Lower lobe of right lung (tissue), 2 donors: Measurements from ENCODE around the gene CX3CR1. TPM values are rescaled to one million over a fixed set of nuclear protein-coding genes. Genes with fewer than 3 reads are reported as not detected.
"Not testable (repeated sequence)": the region's sequence is repeated elsewhere in the genome, so short reads cannot be mapped to it uniquely, and the experiment has no call there.

ENCODE experiments used
- ATAC-seq, 2 donors: fragments of 200-7000 bp; cut with Tn5 transposase; one replicate each; pipeline ENCODE4 v1.9.1; 2020 to 2022; ENCODE audit warnings: mild to moderate bottlenecking in 2 of 2, moderate library complexity in 2 of 2
- DNase-seq: peaks from one replicate; pipeline ENCODE4 v3.0.0-alpha.2; 2020
- H3K27ac ChIP-seq: fragments of 200-600 bp; one replicate; pipeline ENCODE4 v1.8.0; 2022
- H3K27me3 ChIP-seq: fragments of 200-600 bp; one replicate; pipeline ENCODE4 v1.8.0; 2022; ENCODE audit warnings: low read depth
- H3K36me3 ChIP-seq: fragments of 200-600 bp; one replicate; pipeline ENCODE4 v1.8.0; 2022; ENCODE audit warnings: mild to moderate bottlenecking
- H3K4me1 ChIP-seq: fragments of 200-600 bp; one replicate; pipeline ENCODE4 v1.8.0; 2022
- H3K4me3 ChIP-seq: fragments of 200-600 bp; one replicate; pipeline ENCODE4 v1.8.0; 2022; ENCODE audit warnings: mild to moderate bottlenecking
- H3K9me3 ChIP-seq: fragments of 200-600 bp; one replicate; pipeline ENCODE4 v1.8.0; 2022
- CTCF ChIP-seq: fragments of 200-600 bp; IDR thresholded peaks from one replicate; pipeline ENCODE4 v1.8.0; 2022; ENCODE audit warnings: antibody characterized with exemption, mild to moderate bottlenecking
- intact Hi-C: fragments of 100-400 bp; cut with DNase I; formaldehyde crosslinking; loops from one replicate; pipeline ENCODE4 v1.11.0; 2022
- total RNA-seq: library from RNA; stranded (reverse); fragmentation: NEBNext Ultra II Directional; extraction: Animal tissue kit (Norgen Biotek cat#: 25700); gene quantifications from one replicate; pipeline ENCODE4 v1.2.1, GENCODE V29; 2021
- donor health status: DM: no; HTN: yes; CAD: no; lungs with severe emphysema.

The CX3CR1 gene
- total RNA-seq, 1 donor from 2014 or later = 14.1 TPM

GRCh38 chr3:39241561-39241960 is 38.3 kb downstream of the CX3CR1 start:
- H3K9me3 ChIP-seq = no peaks in the 10 kb centered on the region
- no peak for DNase-seq
- H3K27me3 ChIP-seq = no peaks in the 10 kb centered on the region
- intact Hi-C loops = no loop called here
- H3K4me3 ChIP-seq = no peak overlapping the region
- no peaks in the 10 kb centered on the region for H3K36me3 ChIP-seq
- peak in 1 of 2 donors; percentile 17 for ATAC-seq
- no peak overlapping the region for H3K27ac ChIP-seq
- no peaks in the 10 kb centered on the region for H3K4me1 ChIP-seq
- no peak for TF ChIP-seq CTCF

DNA sequence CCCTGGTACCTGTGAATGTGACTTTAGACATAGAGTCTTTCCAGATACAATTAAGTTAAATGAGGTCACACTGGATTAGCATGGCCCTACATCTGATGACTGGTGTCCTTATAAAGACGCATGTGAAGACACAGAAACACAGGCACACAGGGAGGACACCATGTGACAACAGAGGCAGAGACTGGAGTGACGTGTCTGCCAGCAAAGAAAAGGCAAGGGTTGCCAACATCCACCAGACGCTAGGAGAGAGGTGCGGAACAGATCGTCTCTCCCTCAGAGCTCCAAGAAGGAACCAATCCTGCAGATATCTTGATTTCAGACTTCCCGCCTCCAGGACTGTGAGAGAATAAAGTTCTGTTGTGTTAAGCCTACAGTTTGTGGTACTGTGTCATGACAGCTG is 42.8 kb downstream of the CX3CR1 start:
- DNase-seq (no peak), ATAC-seq (no peak)
- no peak for TF ChIP-seq CTCF
- intact Hi-C loops = no loop called here
- no peak overlapping the region for H3K27ac ChIP-seq
- H3K36me3 ChIP-seq = no peaks in the 10 kb centered on the region
- no peaks in the 10 kb centered on the region for H3K27me3 ChIP-seq
- no peaks in the 10 kb centered on the region for H3K9me3 ChIP-seq
- H3K4me1 ChIP-seq = no peaks in the 10 kb centered on the region
- H3K4me3 ChIP-seq = no peak overlapping the region

GRCh38 chr3:39234651-39235050 is 45.2 kb downstream of the CX3CR1 start:
- Histone ChIP-seq H3K4me1 (no peaks in the 10 kb centered on the region), H3K4me3 (no peak overlapping the region), H3K36me3 (no peaks in the 10 kb centered on the region), H3K27ac (no peak overlapping the region), H3K9me3 (no peaks in the 10 kb centered on the region), H3K27me3 (no peaks in the 10 kb centered on the region)
- no peak for ATAC-seq
- TF ChIP-seq CTCF = no peak
- intact Hi-C loops = no loop called here
- DNase-seq = no peak

DNA sequence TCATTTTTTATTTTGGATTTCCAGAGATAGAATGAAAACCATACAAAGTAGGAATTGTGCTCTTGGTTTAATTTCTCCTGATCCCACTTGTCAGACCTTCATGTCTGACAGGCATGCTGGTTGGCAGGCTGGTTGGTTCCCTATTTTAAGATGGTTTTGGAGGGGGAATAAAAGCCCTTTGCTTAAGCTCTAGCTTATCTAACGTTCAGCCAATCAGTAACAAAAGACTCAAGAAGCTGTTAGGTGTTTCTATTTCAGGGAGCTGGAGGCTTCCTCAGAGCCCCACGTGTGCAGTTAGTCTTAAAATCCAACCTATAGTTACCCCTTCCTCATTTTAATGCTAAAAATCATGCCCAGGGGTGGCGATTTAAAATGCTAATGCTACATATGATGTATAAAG is 47.0 kb downstream of the CX3CR1 start:
- Histone ChIP-seq H3K9me3 (no peaks in the 10 kb centered on the region), H3K27ac (no peak overlapping the region), H3K27me3 (no peaks in the 10 kb centered on the region), H3K36me3 (no peaks in the 10 kb centered on the region), H3K4me3 (no peak overlapping the region), H3K4me1 (no peaks in the 10 kb centered on the region)
- no peak for TF ChIP-seq CTCF
- ATAC-seq = no peak
- intact Hi-C loops = no loop called here
- no peak for DNase-seq

GRCh38 chr3:39230453-39230852 is 49.4 kb downstream of the CX3CR1 start:
- TF ChIP-seq CTCF = no peak
- intact Hi-C loops = no loop called here
- Histone ChIP-seq H3K9me3 (no peaks in the 10 kb centered on the region), H3K27me3 (no peaks in the 10 kb centered on the region), H3K4me1 (no peaks in the 10 kb centered on the region), H3K4me3 (no peak overlapping the region), H3K27ac (no peak overlapping the region), H3K36me3 (no peaks in the 10 kb centered on the region)
- DNase-seq = no peak
- ATAC-seq = no peak

- intact Hi-C loops = no loop called here
- no peaks in the 10 kb centered on the region for H3K4me1 ChIP-seq
- no peak for ATAC-seq
These were observed 51.3 kb downstream of the CX3CR1 start for GRCh38 chr3:39228496-39228895.

GRCh38 chr3:39227596-39227995 is 52.2 kb downstream of the CX3CR1 start:
- intact Hi-C loops, H3K4me1 ChIP-seq, H3K27me3 ChIP-seq, ATAC-seq, H3K9me3 ChIP-seq, DNase-seq, H3K27ac ChIP-seq, H3K4me3 ChIP-seq, H3K36me3 ChIP-seq: not testable (repeated sequence)

More at GRCh38 chr3:39228496-39228895, 51.3 kb downstream of the CX3CR1 start:
- no peaks in the 10 kb centered on the region for H3K36me3 ChIP-seq
- no peak overlapping the region for H3K4me3 ChIP-seq
- no peak for TF ChIP-seq CTCF
- no peak overlapping the region for H3K27ac ChIP-seq
- no peak for DNase-seq
- H3K9me3 ChIP-seq = no peaks in the 10 kb centered on the region
- H3K27me3 ChIP-seq = no peaks in the 10 kb centered on the region
